UCSD-AML1 (cell line): ENCODE data around the gene DYNLRB1.

Source experiments
- DNase-seq: peaks from one replicate; lab custom pipeline; 2025; ENCODE audit not compliant: unreplicated experiment; lab: John Stamatoyannopoulos, UW

Gene DYNLRB1

DNA sequence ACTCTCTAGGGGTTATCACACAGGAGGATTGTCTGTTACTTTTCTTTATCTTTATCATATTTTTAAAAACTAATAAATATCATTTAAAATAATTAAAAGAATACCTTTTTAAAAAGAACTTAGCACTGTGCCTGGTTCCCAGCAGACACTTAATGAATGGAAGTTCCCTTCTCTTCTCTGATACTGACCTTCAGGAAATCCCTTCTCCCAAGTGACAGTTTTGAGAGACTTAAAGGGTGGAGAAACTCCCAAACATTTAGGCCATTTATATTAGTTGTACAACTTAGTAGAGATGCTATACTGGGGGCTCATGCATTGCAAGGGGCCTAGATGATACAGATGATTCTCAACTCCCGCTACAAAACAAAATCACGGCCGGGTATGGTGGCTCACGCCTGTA is 60.8 kb downstream of the DYNLRB1 start:
- no peak for DNase-seq

- DNase-seq: no peak
These were observed 61.8 kb downstream of the DYNLRB1 start for GRCh38 chr20:34578025-34578424.

DNA sequence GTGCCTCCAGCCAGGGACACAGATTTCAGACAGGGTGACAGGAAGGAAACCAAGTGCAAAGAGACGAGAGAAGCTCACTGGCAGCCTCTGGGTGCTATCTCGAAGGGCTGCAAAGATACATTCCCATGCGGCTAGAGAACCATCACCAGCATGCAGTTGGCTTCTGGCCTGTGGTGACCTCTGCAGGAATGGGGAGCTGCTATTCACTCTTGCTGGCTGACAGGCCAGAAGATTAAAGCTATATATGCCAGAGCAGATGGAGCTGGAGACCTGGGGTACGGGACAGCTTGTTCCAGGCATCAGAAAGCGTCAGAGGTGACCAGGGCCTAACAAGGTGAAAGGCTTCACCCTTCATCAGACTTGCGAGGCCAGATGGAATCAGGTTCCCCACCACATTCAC is 62.3 kb downstream of the DYNLRB1 start:
- no peak for DNase-seq

GRCh38 chr20:34579191-34579978 is 63.2 kb downstream of the DYNLRB1 start:
- DNase-seq: no peak

- no peak for DNase-seq
These were observed 64.0 kb downstream of the DYNLRB1 start for GRCh38 chr20:34579979-34580940.

GRCh38 chr20:34581341-34582184 is 65.3 kb downstream of the DYNLRB1 start:
- peak; percentile 29 for DNase-seq

DNA sequence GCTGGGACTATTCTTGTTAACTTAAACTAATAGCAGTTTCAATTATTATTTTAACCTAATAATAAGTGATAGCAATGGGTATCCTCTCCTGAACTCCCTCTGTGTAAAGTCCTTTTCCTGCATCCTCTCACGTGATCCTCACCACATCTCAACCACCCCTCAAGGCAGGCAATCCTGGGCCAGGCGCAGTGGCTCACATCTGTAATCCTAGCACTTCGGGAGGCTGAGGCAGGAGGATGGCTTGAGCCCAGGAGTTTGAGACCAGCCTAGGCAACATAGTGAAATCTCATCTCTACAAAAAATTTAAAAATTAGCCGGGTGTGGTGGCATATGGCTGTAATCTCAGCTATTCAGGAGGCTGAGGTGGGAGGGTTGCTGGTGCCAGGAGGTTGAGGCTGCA is 66.0 kb downstream of the DYNLRB1 start:
- no peak for DNase-seq

GRCh38 chr20:34582911-34583310 is 66.7 kb downstream of the DYNLRB1 start:
- no peak for DNase-seq

GRCh38 chr20:34583544-34583943 is 67.3 kb downstream of the DYNLRB1 start:
- DNase-seq: no peak

- no peak for DNase-seq
These were observed 68.8 kb downstream of the DYNLRB1 start for GRCh38 chr20:34585019-34585418.

DNA sequence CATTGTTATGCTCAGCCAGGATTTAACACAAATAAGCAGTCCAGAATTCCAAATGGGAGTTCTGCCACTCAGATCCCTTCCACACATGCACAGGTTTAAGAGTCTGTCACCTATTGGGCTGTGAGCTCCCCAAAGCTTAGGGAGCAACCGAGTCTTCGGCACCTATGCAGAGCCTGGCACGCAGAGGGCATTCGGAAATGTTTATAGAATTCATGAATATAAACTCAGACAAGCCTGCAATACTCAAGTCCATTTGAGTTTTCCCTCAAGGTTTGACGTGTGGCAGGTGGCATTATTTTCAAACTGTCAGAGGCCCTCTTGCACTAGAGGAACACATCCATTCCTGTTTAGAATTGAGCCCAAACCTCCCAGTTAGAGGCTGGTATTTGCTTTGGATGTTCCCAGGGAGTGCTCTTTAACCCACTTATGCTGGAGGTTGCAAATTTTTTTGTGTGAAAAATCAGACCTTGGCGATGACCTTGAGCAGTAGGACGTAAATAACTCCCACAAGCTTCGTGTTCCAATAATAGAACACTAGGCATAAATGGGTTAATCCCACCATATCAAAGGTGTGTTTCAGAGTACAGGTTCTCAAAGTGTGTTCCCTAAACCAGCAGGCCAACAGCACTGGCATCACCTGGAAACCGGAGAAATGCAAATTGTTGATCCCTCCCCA is 70.4 kb downstream of the DYNLRB1 start:
- no peak for DNase-seq
